AG09319 (cell line): ENCODE results near the gene TTLL1.

Experiments used
- DNase-seq: peaks from one replicate; pipeline ENCODE4 v3.0.0-alpha.2; 2010; ENCODE audit warnings: low read depth; ENCODE audit errors: extremely low read depth
- CTCF ChIP-seq: IDR thresholded peaks from 2 replicates; pipeline ENCODE4 v1.5.1; 2011; ENCODE audit warnings: low read depth, mild to moderate bottlenecking, inconsistent platforms, low read length, moderate library complexity

TTLL1 gene

GRCh38 chr22:43129426-43130425, 40.5 kb upstream of the TTLL1 start:
- no peak for TF ChIP-seq CTCF
- DNase-seq = no peak

GRCh38 chr22:43128928-43129424, 39.8 kb upstream of the TTLL1 start:
- no peak for DNase-seq
- no peak for TF ChIP-seq CTCF

GRCh38 chr22:43128116-43128515, 38.9 kb upstream of the TTLL1 start:
- TF ChIP-seq CTCF = no peak
- DNase-seq = no peak

GRCh38 chr22:43127166-43127908, 38.1 kb upstream of the TTLL1 start:
- DNase-seq = no peak
- no peak for TF ChIP-seq CTCF

- no peak for DNase-seq
- TF ChIP-seq CTCF = no peak
These were observed 37.4 kb upstream of the TTLL1 start for GRCh38 chr22:43126501-43127165.

- no peak for DNase-seq
- TF ChIP-seq CTCF = no peak
These were observed 29.8 kb upstream of the TTLL1 start for GRCh38 chr22:43118953-43119458.
